Ovary (tissue), 3 donors: ENCODE results near the gene PTPRQ.

Experiments
- CTCF ChIP-seq, 3 donors: fragments of 450-650 bp in 2 of 3; fragments of 200-600 bp in 1 of 3; IDR thresholded peaks; one replicate each; pipeline versions ENCODE4 v1.5.1 to v1.8.0; 2016 to 2022; ENCODE audit warnings: antibody characterized with exemption in 3 of 3, mild to moderate bottlenecking in 1 of 3
- POLR2A ChIP-seq: fragments of 450-650 bp; IDR thresholded peaks from one replicate; pipeline ENCODE4 v1.6.1; 2017; ENCODE audit warnings: antibody characterized with exemption, mild to moderate bottlenecking, moderate library complexity
- donor health status: DM: no; HTN: no; CAD: no.

- TF ChIP-seq CTCF (IDR thresholded peaks at IDR 0.05) (no peak), POLR2A (no peak)
Observed at GRCh38 chr12:80490329-80490728, 46.3 kb downstream of the PTPRQ start.
